ENCODE results near the gene PPP2R1A.

DNA sequence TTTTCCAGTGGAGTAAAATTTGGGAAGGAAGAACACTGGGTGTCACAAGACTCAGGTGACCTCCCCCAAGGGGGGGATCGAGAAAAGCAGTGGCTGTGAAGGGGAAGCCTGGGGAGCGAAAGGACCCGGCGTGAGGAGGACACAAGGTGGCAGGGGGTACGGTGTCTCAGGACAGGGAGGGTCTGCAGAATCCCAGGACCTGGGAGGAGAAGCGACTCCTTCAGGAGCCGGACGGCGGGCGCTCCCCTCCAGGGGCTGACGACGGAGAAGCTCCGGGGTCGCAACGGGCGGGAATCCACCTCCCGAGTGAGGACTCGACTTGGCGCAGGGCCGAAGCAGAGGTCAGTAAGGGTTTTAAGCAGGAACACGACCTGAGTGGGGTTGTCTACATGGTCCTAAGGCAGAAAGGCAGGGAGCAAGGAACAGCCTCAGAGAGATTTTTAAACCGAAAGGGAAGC lies 19.0 kb upstream of the PPP2R1A start:
- TF ChIP-seq, protein P1, sequence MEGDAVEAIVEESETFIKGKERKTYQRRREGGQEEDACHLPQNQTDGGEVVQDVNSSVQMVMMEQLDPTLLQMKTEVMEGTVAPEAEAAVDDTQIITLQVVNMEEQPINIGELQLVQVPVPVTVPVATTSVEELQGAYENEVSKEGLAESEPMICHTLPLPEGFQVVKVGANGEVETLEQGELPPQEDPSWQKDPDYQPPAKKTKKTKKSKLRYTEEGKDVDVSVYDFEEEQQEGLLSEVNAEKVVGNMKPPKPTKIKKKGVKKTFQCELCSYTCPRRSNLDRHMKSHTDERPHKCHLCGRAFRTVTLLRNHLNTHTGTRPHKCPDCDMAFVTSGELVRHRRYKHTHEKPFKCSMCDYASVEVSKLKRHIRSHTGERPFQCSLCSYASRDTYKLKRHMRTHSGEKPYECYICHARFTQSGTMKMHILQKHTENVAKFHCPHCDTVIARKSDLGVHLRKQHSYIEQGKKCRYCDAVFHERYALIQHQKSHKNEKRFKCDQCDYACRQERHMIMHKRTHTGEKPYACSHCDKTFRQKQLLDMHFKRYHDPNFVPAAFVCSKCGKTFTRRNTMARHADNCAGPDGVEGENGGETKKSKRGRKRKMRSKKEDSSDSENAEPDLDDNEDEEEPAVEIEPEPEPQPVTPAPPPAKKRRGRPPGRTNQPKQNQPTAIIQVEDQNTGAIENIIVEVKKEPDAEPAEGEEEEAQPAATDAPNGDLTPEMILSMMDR (IDR thresholded peaks at IDR 0.05), result no peak
- TF ChIP-seq FOSL2 (IDR thresholded peaks at IDR 0.05), result no peak
- no peak for TF ChIP-seq FOSL2 (CRISPR knock-in tag; IDR thresholded peaks at IDR 0.05)
- no peak for TF ChIP-seq RAD21 (conservative IDR thresholded peaks at IDR 0.05 in 1 of 2, IDR thresholded peaks at IDR 0.05 in 1 of 2)
- TF ChIP-seq JUN (IDR thresholded peaks at IDR 0.05), result no peak
- no peak for TF ChIP-seq NR3C1 (IDR thresholded peaks at IDR 0.05)

Data from A549 (cell line).